GM19397 (cell line): ENCODE data around the gene GTF2A1L.

Experiments used
- ATAC-seq: cut with Tn5 transposase; IDR thresholded peaks from one replicate; pipeline ENCODE4 v1.9.1; 2021; ENCODE audit warnings: mild to moderate bottlenecking, moderate library complexity; ENCODE audit not compliant: unreplicated experiment

The GTF2A1L gene

GRCh38 chr2:48728840-48729239 lies 111.2 kb downstream of the GTF2A1L start:
- no peak for ATAC-seq
